Fibroblast of peridontal ligament (primary cell): ENCODE measurements around the gene C19orf38.
A peak's percentile ranks its signal among the peaks of the same experiment; 100 is the strongest.

ENCODE experiments used
- DNase-seq: peaks from one replicate; pipeline ENCODE4 v3.0.0-alpha.2; 2010; ENCODE audit errors: extremely low read depth

Gene C19orf38

GRCh38 chr19:10911579-10912363, 63.6 kb downstream of the C19orf38 start:
- DNase-seq = no peak

GRCh38 chr19:10912619-10913018, 64.4 kb downstream of the C19orf38 start:
- no peak for DNase-seq

- DNase-seq = no peak
These were observed 65.6 kb downstream of the C19orf38 start for GRCh38 chr19:10913716-10914340.

GRCh38 chr19:10915130-10916091, 67.2 kb downstream of the C19orf38 start:
- DNase-seq = peak; percentile 75

- DNase-seq = no peak
These were observed 68.4 kb downstream of the C19orf38 start for GRCh38 chr19:10916602-10917001.

GRCh38 chr19:10918359-10918758, 70.1 kb downstream of the C19orf38 start:
- DNase-seq = no peak
